Suprapubic skin (tissue), 4 donors: ENCODE results near the gene ATP5MC3.

Source experiments
- EP300 ChIP-seq: sonication (generic); formaldehyde crosslinking; IDR thresholded peaks from one replicate; pipeline ENCODE4 v1.6.1; 2017; ENCODE audit warnings: antibody characterized with exemption
- POLR2AphosphoS5 ChIP-seq, 3 donors: sonication (generic); formaldehyde crosslinking; IDR thresholded peaks; one replicate each; pipeline ENCODE4 v1.6.1; 2017; ENCODE audit warnings: antibody characterized with exemption in 3 of 3
- TF ChIP-seq, protein P1 (sequence below), 2 donors: fragments of 200-600 bp in 1 of 2; fragments of 450-650 bp in 1 of 2; sonication (generic) in 1 of 2; IDR thresholded peaks; one replicate each; pipeline ENCODE4 v1.5.1; 2016 to 2019; ENCODE audit warnings: antibody characterized with exemption in 2 of 2, mild to moderate bottlenecking in 1 of 2, moderate library complexity in 1 of 2

DNA sequence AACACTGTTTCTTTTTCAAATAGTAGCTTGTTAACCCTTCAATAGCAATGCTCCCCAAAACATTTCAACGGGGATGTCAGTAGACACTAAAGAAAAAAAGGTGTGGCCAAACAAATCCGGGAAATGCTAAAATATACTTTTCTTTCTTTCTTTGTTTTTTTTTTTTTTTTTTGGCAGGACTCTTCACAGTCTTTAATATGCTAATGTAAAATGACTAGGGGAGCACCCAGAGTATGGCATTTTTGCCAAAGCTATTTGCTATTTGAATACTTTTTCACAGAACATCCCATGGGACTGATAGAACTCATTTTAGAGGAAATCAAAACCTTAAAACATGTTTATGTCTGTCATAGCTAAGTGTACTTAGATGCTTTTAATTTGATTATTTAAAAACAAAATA, 45.6 kb downstream of the ATP5MC3 start:
- TF ChIP-seq POLR2AphosphoS5 (IDR thresholded peaks at IDR 0.05) = no peak
- TF ChIP-seq, protein P1, sequence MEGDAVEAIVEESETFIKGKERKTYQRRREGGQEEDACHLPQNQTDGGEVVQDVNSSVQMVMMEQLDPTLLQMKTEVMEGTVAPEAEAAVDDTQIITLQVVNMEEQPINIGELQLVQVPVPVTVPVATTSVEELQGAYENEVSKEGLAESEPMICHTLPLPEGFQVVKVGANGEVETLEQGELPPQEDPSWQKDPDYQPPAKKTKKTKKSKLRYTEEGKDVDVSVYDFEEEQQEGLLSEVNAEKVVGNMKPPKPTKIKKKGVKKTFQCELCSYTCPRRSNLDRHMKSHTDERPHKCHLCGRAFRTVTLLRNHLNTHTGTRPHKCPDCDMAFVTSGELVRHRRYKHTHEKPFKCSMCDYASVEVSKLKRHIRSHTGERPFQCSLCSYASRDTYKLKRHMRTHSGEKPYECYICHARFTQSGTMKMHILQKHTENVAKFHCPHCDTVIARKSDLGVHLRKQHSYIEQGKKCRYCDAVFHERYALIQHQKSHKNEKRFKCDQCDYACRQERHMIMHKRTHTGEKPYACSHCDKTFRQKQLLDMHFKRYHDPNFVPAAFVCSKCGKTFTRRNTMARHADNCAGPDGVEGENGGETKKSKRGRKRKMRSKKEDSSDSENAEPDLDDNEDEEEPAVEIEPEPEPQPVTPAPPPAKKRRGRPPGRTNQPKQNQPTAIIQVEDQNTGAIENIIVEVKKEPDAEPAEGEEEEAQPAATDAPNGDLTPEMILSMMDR (IDR thresholded peaks at IDR 0.05) = no peak
- no peak for TF ChIP-seq EP300
